Keratinocyte (primary cell): ENCODE data around the gene GANC. TPM values are rescaled to one million over a fixed set of nuclear protein-coding genes. Genes with fewer than 3 reads are reported as not detected.
A peak's percentile ranks its signal among the peaks of the same experiment; 100 is the strongest.

Source experiments
- DNase-seq: peaks from one replicate; pipeline ENCODE4 v3.0.0-alpha.2; 2011; ENCODE audit warnings: low read depth, missing footprints, low spot score
- FAIRE-seq: peaks from 2 replicates; lab custom pipeline; 2011; peaks lifted over from hg19 to GRCh38; lab: Jason Lieb, UNC
- H2AFZ ChIP-seq: 2 replicates; pipeline ENCODE4 v1.6.0; 2012; ENCODE audit warnings: low read length, control low read depth, inconsistent platforms; ENCODE audit not compliant: control insufficient read depth
- H3K27ac ChIP-seq: 2 replicates; pipeline ENCODE4 v1.5.1; 2011; ENCODE audit warnings: low read length; ENCODE audit not compliant: control insufficient read depth, insufficient read depth
- H3K27me3 ChIP-seq: 3 replicates; pipeline ENCODE4 v1.6.0; 2011; ENCODE audit warnings: low read length; ENCODE audit not compliant: control insufficient read depth, insufficient read depth; ENCODE audit errors: extremely low read depth
- H3K36me3 ChIP-seq, 2 experiments: 2 replicates in 1 of 2; 3 replicates in 1 of 2; pipeline ENCODE4 v1.5.1; 2011; ENCODE audit warnings: low read length in 2 of 2, mild to moderate bottlenecking in 1 of 2; ENCODE audit not compliant: control insufficient read depth in 2 of 2, insufficient read depth in 2 of 2; ENCODE audit errors: extremely low read depth in 1 of 2
- H3K4me1 ChIP-seq: 3 replicates; pipeline ENCODE4 v1.5.1; 2011; ENCODE audit warnings: low read length; ENCODE audit not compliant: control insufficient read depth, insufficient read depth; ENCODE audit errors: extremely low read depth
- H3K4me2 ChIP-seq: 3 replicates; pipeline ENCODE4 v1.6.0; 2011; ENCODE audit warnings: low read depth, low read length; ENCODE audit not compliant: control insufficient read depth, insufficient read depth; ENCODE audit errors: extremely low read depth
- H3K4me3 ChIP-seq, 3 experiments: fragments of 200-600 bp in 1 of 3; sonication (generic) in 1 of 3; 2 replicates in 2 of 3; 3 replicates in 1 of 3; pipeline ENCODE4 v1.5.1; 2011 to 2016; ENCODE audit warnings: low read length in 3 of 3, mild to moderate bottlenecking in 3 of 3, control low read depth in 2 of 3, inconsistent platforms in 1 of 3, low read depth in 1 of 3, mixed read lengths in 1 of 3, mixed run types in 1 of 3, moderate library complexity in 1 of 3; ENCODE audit not compliant: control insufficient read depth in 2 of 3, insufficient read depth in 2 of 3; ENCODE audit errors: extremely low read depth in 1 of 3
- H3K79me2 ChIP-seq: 2 replicates; pipeline ENCODE4 v1.6.0; 2012; ENCODE audit warnings: low read length; ENCODE audit not compliant: control insufficient read depth, insufficient read depth
- H3K9ac ChIP-seq: 3 replicates; pipeline ENCODE4 v1.6.0; 2011; ENCODE audit warnings: low read length; ENCODE audit not compliant: control insufficient read depth, insufficient read depth; ENCODE audit errors: extremely low read depth
- H3K9me1 ChIP-seq: 3 replicates; pipeline ENCODE4 v1.6.0; 2011; ENCODE audit warnings: low read length; ENCODE audit not compliant: control insufficient read depth, insufficient read depth; ENCODE audit errors: extremely low read depth
- H3K9me3 ChIP-seq: 2 replicates; pipeline ENCODE4 v1.5.1; 2012; ENCODE audit warnings: low read depth, low read length; ENCODE audit not compliant: control insufficient read depth
- H4K20me1 ChIP-seq: 3 replicates; pipeline ENCODE4 v1.6.0; 2011; ENCODE audit warnings: low read length; ENCODE audit not compliant: control insufficient read depth, insufficient read depth; ENCODE audit errors: extremely low read depth
- EZH2 ChIP-seq: IDR thresholded peaks from one replicate; pipeline ENCODE4 v1.6.1; 2012; ENCODE audit warnings: inconsistent platforms, mild to moderate bottlenecking, low read length, moderate library complexity
- dilution Hi-C: fragments of 300-500 bp; cut with MboI; formaldehyde crosslinking; loops from one replicate; pipeline ENCODE4 v1.7.0; 2020; ENCODE audit warnings: low sequenced_read_pairs; ENCODE audit not compliant: extremely low pct_ligation_motif_present
- polyA plus RNA-seq, 5 experiments: library from polyadenylated mRNA; depleted of rRNA in 3 of 5; stranded (reverse) in 3 of 5; stranded (forward) in 1 of 5; unstranded in 1 of 5; fragments of >200 nt; gene quantifications; 1 replicate in 1 of 5; 2 replicates in 3 of 5; 3 replicates in 1 of 5; pipeline versions ENCODE4 v1.2.1 to v1.2.3, GENCODE V29; 2011 to 2012; ENCODE audit warnings: missing spikeins in 2 of 5, low read depth in 1 of 5, low replicate concordance in 1 of 5
- TF ChIP-seq, protein P1 (sequence below), 3 experiments: IDR thresholded peaks in 1 of 3; conservative IDR thresholded peaks in 1 of 3; optimal IDR thresholded peaks in 1 of 3; 2 replicates in 2 of 3; 3 replicates in 1 of 3; pipeline versions ENCODE3 to v1.5.1; 2011; ENCODE audit warnings: low read length in 3 of 3, mild to moderate bottlenecking in 3 of 3, moderate library complexity in 2 of 3, control low read depth in 1 of 3, inconsistent platforms in 1 of 3; ENCODE audit not compliant: insufficient read depth in 2 of 3; ENCODE audit errors: extremely low read depth in 1 of 3

Gene GANC
- polyA plus RNA-seq, 1 donor (not counting 4 experiments of a cell fraction or from before 2014, with no cell fraction given) = 46.2 TPM

- Histone ChIP-seq H3K27me3 (no peaks in the 10 kb centered on the region), H2AFZ (no peak overlapping the region), H3K36me3 (peaks cover 0 to 11% of the 10 kb centered on the region in 2 experiments), H3K27ac (no peak overlapping the region), H3K9me3 (no peaks in the 10 kb centered on the region), H3K9me1 (no peaks in the 10 kb centered on the region), H4K20me1 (no peaks in the 10 kb centered on the region), H3K4me1 (no peaks in the 10 kb centered on the region), H3K4me2 (no peak overlapping the region), H3K9ac (no peak overlapping the region), H3K79me2 (no peaks in the 10 kb centered on the region), H3K4me3 (no peak overlapping the region)
- DNase-seq = no peak
- TF ChIP-seq EZH2 = no peak
- TF ChIP-seq, protein P1, sequence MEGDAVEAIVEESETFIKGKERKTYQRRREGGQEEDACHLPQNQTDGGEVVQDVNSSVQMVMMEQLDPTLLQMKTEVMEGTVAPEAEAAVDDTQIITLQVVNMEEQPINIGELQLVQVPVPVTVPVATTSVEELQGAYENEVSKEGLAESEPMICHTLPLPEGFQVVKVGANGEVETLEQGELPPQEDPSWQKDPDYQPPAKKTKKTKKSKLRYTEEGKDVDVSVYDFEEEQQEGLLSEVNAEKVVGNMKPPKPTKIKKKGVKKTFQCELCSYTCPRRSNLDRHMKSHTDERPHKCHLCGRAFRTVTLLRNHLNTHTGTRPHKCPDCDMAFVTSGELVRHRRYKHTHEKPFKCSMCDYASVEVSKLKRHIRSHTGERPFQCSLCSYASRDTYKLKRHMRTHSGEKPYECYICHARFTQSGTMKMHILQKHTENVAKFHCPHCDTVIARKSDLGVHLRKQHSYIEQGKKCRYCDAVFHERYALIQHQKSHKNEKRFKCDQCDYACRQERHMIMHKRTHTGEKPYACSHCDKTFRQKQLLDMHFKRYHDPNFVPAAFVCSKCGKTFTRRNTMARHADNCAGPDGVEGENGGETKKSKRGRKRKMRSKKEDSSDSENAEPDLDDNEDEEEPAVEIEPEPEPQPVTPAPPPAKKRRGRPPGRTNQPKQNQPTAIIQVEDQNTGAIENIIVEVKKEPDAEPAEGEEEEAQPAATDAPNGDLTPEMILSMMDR (optimal IDR thresholded peaks at IDR 0.05 in 1 of 3, IDR thresholded peaks at IDR 0.05 in 1 of 3, conservative IDR thresholded peaks at IDR 0.05 in 1 of 3; ENCODE audit: extremely low read depth in 1 of 3, insufficient read depth in 2 of 3, low read length in 3 of 3) = no peak
- FAIRE-seq = no peak
- dilution Hi-C loops = no loop called here
Observed at GRCh38 chr15:42384597-42384996, 111.6 kb downstream of the GANC start.

GRCh38 chr15:42385206-42385979, 112.4 kb downstream of the GANC start:
- no peak overlapping the region for H3K9ac ChIP-seq
- H3K9me3 ChIP-seq = no peaks in the 10 kb centered on the region
- H3K9me1 ChIP-seq = no peaks in the 10 kb centered on the region
- peaks cover 0 to 11% of the 10 kb centered on the region in 2 experiments for H3K36me3 ChIP-seq
- no peak for TF ChIP-seq EZH2
- TF ChIP-seq, protein P1 (optimal IDR thresholded peaks at IDR 0.05 in 1 of 3, IDR thresholded peaks at IDR 0.05 in 1 of 3, conservative IDR thresholded peaks at IDR 0.05 in 1 of 3; ENCODE audit: extremely low read depth in 1 of 3, insufficient read depth in 2 of 3, low read length in 3 of 3) = peak; percentile 48 to 72 (median 66)
- no peaks in the 10 kb centered on the region for H3K27me3 ChIP-seq
- no peaks in the 10 kb centered on the region for H4K20me1 ChIP-seq
- no peaks in the 10 kb centered on the region for H3K79me2 ChIP-seq
- H3K27ac ChIP-seq = no peak overlapping the region
- no peaks in the 10 kb centered on the region for H3K4me1 ChIP-seq
- DNase-seq = no peak
- no peak overlapping the region for H3K4me2 ChIP-seq
- no peak overlapping the region for H3K4me3 ChIP-seq
- H2AFZ ChIP-seq = no peak overlapping the region
- dilution Hi-C loops = no loop called here
- FAIRE-seq = no peak
